Type B pancreatic cell (in vitro differentiated cells): Measurements from ENCODE around the gene SNX8. TPM values are rescaled to one million over a fixed set of nuclear protein-coding genes. Genes with fewer than 3 reads are reported as not detected.

Experiments
- DNase-seq: peaks from one replicate; pipeline ENCODE4 v3.0.0; 2021; ENCODE audit warnings: mixed read lengths; ENCODE audit not compliant: unreplicated experiment; ENCODE audit errors: extremely low spot score
- H3K27ac Mint-ChIP-seq: 2 replicates; pipeline ENCODE4 v1.8.0; 2021; ENCODE audit warnings: mild to moderate bottlenecking, mixed read lengths
- H3K27me3 Mint-ChIP-seq: 2 replicates; pipeline ENCODE4 v1.8.0; 2021; ENCODE audit warnings: mixed read lengths
- H3K36me3 Mint-ChIP-seq: 2 replicates; pipeline ENCODE4 v1.8.0; 2021; ENCODE audit warnings: mixed read lengths
- H3K4me1 Mint-ChIP-seq: one replicate; pipeline ENCODE4 v1.8.0; 2021; ENCODE audit warnings: mixed read lengths; ENCODE audit not compliant: unreplicated experiment
- H3K4me3 Mint-ChIP-seq: 2 replicates; pipeline ENCODE4 v1.8.0; 2021; ENCODE audit warnings: mild to moderate bottlenecking, mixed read lengths
- H3K9me3 Mint-ChIP-seq: 2 replicates; pipeline ENCODE4 v1.8.0; 2021; ENCODE audit warnings: mixed read lengths
- CTCF ChIP-seq: fragments of 200-600 bp; sonication (generic); conservative IDR thresholded peaks from 2 replicates; pipeline ENCODE4 v1.5.0; 2021; ENCODE audit warnings: antibody characterized with exemption, mild to moderate bottlenecking
- total RNA-seq: library from RNA; stranded (reverse); gene quantifications from 2 replicates; pipeline ENCODE4 v1.2.1, GENCODE V29; 2021; ENCODE audit warnings: low replicate concordance

SNX8 gene
- total RNA-seq, 1 donor from 2014 or later: 29.1 TPM

- no peak overlapping the region for H3K4me3 Mint-ChIP-seq
- TF ChIP-seq CTCF: no peak
- no peaks in the 10 kb centered on the region for H3K4me1 Mint-ChIP-seq
- no peak overlapping the region for H3K27ac Mint-ChIP-seq
- no peak for DNase-seq
- peaks cover 24% of the 10 kb centered on the region for H3K36me3 Mint-ChIP-seq
- no peaks in the 10 kb centered on the region for H3K9me3 Mint-ChIP-seq
- no peaks in the 10 kb centered on the region for H3K27me3 Mint-ChIP-seq
These were observed 95.8 kb downstream of the SNX8 start for GRCh38 chr7:2218444-2218785.

GRCh38 chr7:2217716-2218443 lies 96.4 kb downstream of the SNX8 start:
- Mint-ChIP-seq H3K9me3 (no peaks in the 10 kb centered on the region), H3K27ac (no peak overlapping the region)

GRCh38 chr7:2217206-2217605 lies 97.0 kb downstream of the SNX8 start:
- no peak overlapping the region for H3K4me3 Mint-ChIP-seq
- peaks cover 30% of the 10 kb centered on the region for H3K36me3 Mint-ChIP-seq
- no peaks in the 10 kb centered on the region for H3K27me3 Mint-ChIP-seq
- TF ChIP-seq CTCF: no peak
- DNase-seq: no peak
- no peaks in the 10 kb centered on the region for H3K9me3 Mint-ChIP-seq
- H3K4me1 Mint-ChIP-seq: no peaks in the 10 kb centered on the region
- H3K27ac Mint-ChIP-seq: no peak overlapping the region

More at GRCh38 chr7:2217716-2218443, 96.4 kb downstream of the SNX8 start:
- Mint-ChIP-seq H3K4me3 (no peak overlapping the region), H3K27me3 (no peaks in the 10 kb centered on the region), H3K36me3 (peaks cover 24% of the 10 kb centered on the region), H3K4me1 (no peaks in the 10 kb centered on the region)
- no peak for TF ChIP-seq CTCF
- DNase-seq: no peak

- Mint-ChIP-seq H3K27ac (no peak overlapping the region), H3K36me3 (peaks cover 27% of the 10 kb centered on the region)
These were observed 98.4 kb downstream of the SNX8 start for GRCh38 chr7:2215851-2216250.

GRCh38 chr7:2214636-2215035 lies 99.6 kb downstream of the SNX8 start:
- no peak for TF ChIP-seq CTCF
- no peak for DNase-seq
- Mint-ChIP-seq H3K9me3 (no peaks in the 10 kb centered on the region), H3K36me3 (peaks cover 27% of the 10 kb centered on the region), H3K4me1 (no peaks in the 10 kb centered on the region), H3K27me3 (no peaks in the 10 kb centered on the region), H3K27ac (no peak overlapping the region), H3K4me3 (no peak overlapping the region)

More at GRCh38 chr7:2215851-2216250, 98.4 kb downstream of the SNX8 start:
- Mint-ChIP-seq H3K4me1 (no peaks in the 10 kb centered on the region), H3K4me3 (no peak overlapping the region), H3K9me3 (no peaks in the 10 kb centered on the region), H3K27me3 (no peaks in the 10 kb centered on the region)
- no peak for DNase-seq
- TF ChIP-seq CTCF: no peak
